GM12864 (cell line): ENCODE data around the gene ZNF823.
A peak's percentile ranks its signal among the peaks of the same experiment; 100 is the strongest.

Source experiments
- DNase-seq: peaks from one replicate; pipeline ENCODE4 v3.0.0-alpha.2; 2011; ENCODE audit warnings: low read depth
- H3K4me3 ChIP-seq: 2 replicates; pipeline ENCODE4 v1.5.1; 2011; ENCODE audit warnings: mild to moderate bottlenecking, low read depth, low read length, control low read depth
- TF ChIP-seq, protein P1 (sequence below): IDR thresholded peaks from 2 replicates; pipeline ENCODE4 v1.5.1; 2011; ENCODE audit warnings: low read depth, mild to moderate bottlenecking, moderate library complexity, low read length, control low read depth, inconsistent platforms; ENCODE audit errors: missing control alignments

The ZNF823 gene

GRCh38 chr19:11675569-11675968 is 63.2 kb downstream of the ZNF823 start:
- H3K4me3 ChIP-seq: no peak overlapping the region
- TF ChIP-seq, protein P1, sequence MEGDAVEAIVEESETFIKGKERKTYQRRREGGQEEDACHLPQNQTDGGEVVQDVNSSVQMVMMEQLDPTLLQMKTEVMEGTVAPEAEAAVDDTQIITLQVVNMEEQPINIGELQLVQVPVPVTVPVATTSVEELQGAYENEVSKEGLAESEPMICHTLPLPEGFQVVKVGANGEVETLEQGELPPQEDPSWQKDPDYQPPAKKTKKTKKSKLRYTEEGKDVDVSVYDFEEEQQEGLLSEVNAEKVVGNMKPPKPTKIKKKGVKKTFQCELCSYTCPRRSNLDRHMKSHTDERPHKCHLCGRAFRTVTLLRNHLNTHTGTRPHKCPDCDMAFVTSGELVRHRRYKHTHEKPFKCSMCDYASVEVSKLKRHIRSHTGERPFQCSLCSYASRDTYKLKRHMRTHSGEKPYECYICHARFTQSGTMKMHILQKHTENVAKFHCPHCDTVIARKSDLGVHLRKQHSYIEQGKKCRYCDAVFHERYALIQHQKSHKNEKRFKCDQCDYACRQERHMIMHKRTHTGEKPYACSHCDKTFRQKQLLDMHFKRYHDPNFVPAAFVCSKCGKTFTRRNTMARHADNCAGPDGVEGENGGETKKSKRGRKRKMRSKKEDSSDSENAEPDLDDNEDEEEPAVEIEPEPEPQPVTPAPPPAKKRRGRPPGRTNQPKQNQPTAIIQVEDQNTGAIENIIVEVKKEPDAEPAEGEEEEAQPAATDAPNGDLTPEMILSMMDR: no peak
- no peak for DNase-seq

GRCh38 chr19:11674067-11674492 is 64.7 kb downstream of the ZNF823 start:
- H3K4me3 ChIP-seq: no peak overlapping the region
- DNase-seq: no peak

GRCh38 chr19:11673608-11674041 is 65.1 kb downstream of the ZNF823 start:
- H3K4me3 ChIP-seq: no peak overlapping the region
- DNase-seq: no peak
- TF ChIP-seq, protein P1: peak; percentile 23

More at GRCh38 chr19:11674067-11674492, 64.7 kb downstream of the ZNF823 start:
- TF ChIP-seq, protein P1: no peak
